GM12801 (cell line): ENCODE measurements around the gene RBM26.

Experiments used
- CTCF ChIP-seq: IDR thresholded peaks from one replicate; pipeline ENCODE4 v1.5.1; 2011; ENCODE audit warnings: control low read depth; ENCODE audit not compliant: insufficient read length; ENCODE audit errors: extremely low read depth

The RBM26 gene

GRCh38 chr13:79447141-79447540 lies 41.1 kb upstream of the RBM26 start:
- no peak for TF ChIP-seq CTCF

- no peak for TF ChIP-seq CTCF
Measured at GRCh38 chr13:79445968-79446645, 40.1 kb upstream of the RBM26 start.

- TF ChIP-seq CTCF, result no peak
Measured at GRCh38 chr13:79442706-79443105, 36.7 kb upstream of the RBM26 start.

GRCh38 chr13:79442221-79442620 lies 36.2 kb upstream of the RBM26 start:
- TF ChIP-seq CTCF, result no peak

- no peak for TF ChIP-seq CTCF
Measured at GRCh38 chr13:79440958-79441528, 35.0 kb upstream of the RBM26 start.

- TF ChIP-seq CTCF, result no peak
Measured at GRCh38 chr13:79439275-79439674, 33.2 kb upstream of the RBM26 start.

GRCh38 chr13:79435561-79435990 lies 29.5 kb upstream of the RBM26 start:
- no peak for TF ChIP-seq CTCF

- TF ChIP-seq CTCF, result no peak
Measured at GRCh38 chr13:79434556-79434955, 28.5 kb upstream of the RBM26 start.
